ENCODE measurements around the gene ETV3. TPM values are rescaled to one million over a fixed set of nuclear protein-coding genes. Genes with fewer than 3 reads are reported as not detected.
"Not testable (repeated sequence)": the region's sequence is repeated elsewhere in the genome, so short reads cannot be mapped to it uniquely, and the experiment has no call there.

ETV3 gene
- total RNA-seq, 2 experiments from 2014 or later: 39.4 to 43.1 TPM

GRCh38 chr1:157171903-157172503 is 33.8 kb upstream of the ETV3 start:
- DNase-seq; H3K27ac Mint-ChIP-seq; ATAC-seq (ENCODE audit: low read depth); H3K36me3 Mint-ChIP-seq; H3K4me3 Mint-ChIP-seq; H3K9me3 Mint-ChIP-seq; POLR2A ChIA-PET; H3K4me1 Mint-ChIP-seq: not testable (repeated sequence)
- H3K27me3 Mint-ChIP-seq: peaks cover 28% of the 10 kb centered on the region

- ATAC-seq (ENCODE audit: low read depth): no peak
- Mint-ChIP-seq H3K27ac (no peak overlapping the region), H3K36me3 (no peaks in the 10 kb centered on the region), H3K27me3 (peaks cover 25% of the 10 kb centered on the region), H3K4me1 (peaks cover 2% of the 10 kb centered on the region), H3K4me3 (no peak overlapping the region), H3K9me3 (no peaks in the 10 kb centered on the region)
- POLR2A ChIA-PET: no interaction called here
- DNase-seq: peak; percentile 65
Observed at GRCh38 chr1:157170677-157171515, 32.7 kb upstream of the ETV3 start.

DNA sequence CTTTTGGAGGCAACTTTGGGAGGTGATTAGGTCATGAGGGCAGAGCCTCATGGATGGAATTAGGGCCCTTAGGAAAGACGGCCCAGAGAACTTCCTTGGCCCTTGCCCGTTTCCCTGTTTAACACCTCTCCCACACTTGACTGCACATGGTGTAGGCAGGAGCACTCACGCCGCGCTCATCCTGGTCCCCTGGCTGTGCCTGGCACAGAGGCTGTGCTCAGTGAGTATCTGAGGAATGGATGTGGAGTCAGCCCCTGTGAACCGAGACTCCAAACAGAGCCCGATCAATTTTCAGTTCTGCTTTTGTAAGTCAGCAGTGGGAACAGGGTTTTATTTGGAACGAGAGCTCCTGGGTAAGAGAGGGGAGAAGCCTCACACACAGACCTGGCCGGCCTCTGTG is 29.8 kb upstream of the ETV3 start:
- POLR2A ChIA-PET: no interaction called here
- Mint-ChIP-seq H3K4me1 (peaks cover 4% of the 10 kb centered on the region), H3K9me3 (no peaks in the 10 kb centered on the region), H3K36me3 (no peaks in the 10 kb centered on the region), H3K4me3 (no peak overlapping the region), H3K27me3 (peaks cover 30% of the 10 kb centered on the region), H3K27ac (no peak overlapping the region)
- DNase-seq: no peak
- no peak for ATAC-seq (ENCODE audit: low read depth)

- H3K27me3 Mint-ChIP-seq: peaks cover 25% of the 10 kb centered on the region
- no peak overlapping the region for H3K27ac Mint-ChIP-seq
- H3K4me1 Mint-ChIP-seq: peaks cover 4% of the 10 kb centered on the region
- POLR2A ChIA-PET: no interaction called here
- H3K9me3 Mint-ChIP-seq: no peaks in the 10 kb centered on the region
- DNase-seq: no peak
- H3K36me3 Mint-ChIP-seq: no peaks in the 10 kb centered on the region
- no peak overlapping the region for H3K4me3 Mint-ChIP-seq
- ATAC-seq (ENCODE audit: low read depth): no peak
Observed at GRCh38 chr1:157167437-157167836, 29.2 kb upstream of the ETV3 start.

DNA sequence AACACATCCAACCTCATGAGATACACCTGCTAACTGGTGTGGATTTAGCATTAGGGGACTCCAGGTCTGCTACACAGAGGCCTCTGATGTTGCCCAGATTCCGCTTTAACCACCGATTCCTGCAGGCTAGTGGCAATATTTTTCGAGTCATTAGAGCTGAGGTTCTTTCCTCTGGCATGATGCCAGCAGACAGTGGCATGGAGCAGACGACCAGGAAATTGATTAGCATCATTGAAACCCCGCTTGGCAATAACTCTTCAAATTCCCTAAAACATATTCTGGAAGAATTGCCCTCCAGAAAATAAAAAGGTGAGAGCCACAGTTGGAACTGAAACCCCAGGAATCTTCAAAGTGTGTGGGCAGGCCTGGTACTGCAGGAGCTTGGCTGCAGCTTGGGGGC is 28.4 kb upstream of the ETV3 start:
- ATAC-seq (ENCODE audit: low read depth): no peak
- no peak for DNase-seq
- peaks cover 4% of the 10 kb centered on the region for H3K4me1 Mint-ChIP-seq
- H3K27me3 Mint-ChIP-seq: peaks cover 22% of the 10 kb centered on the region
- no peaks in the 10 kb centered on the region for H3K36me3 Mint-ChIP-seq
- POLR2A ChIA-PET: no interaction called here
- H3K4me3 Mint-ChIP-seq: no peak overlapping the region
- H3K27ac Mint-ChIP-seq: no peak overlapping the region
- H3K9me3 Mint-ChIP-seq: no peaks in the 10 kb centered on the region

DNA sequence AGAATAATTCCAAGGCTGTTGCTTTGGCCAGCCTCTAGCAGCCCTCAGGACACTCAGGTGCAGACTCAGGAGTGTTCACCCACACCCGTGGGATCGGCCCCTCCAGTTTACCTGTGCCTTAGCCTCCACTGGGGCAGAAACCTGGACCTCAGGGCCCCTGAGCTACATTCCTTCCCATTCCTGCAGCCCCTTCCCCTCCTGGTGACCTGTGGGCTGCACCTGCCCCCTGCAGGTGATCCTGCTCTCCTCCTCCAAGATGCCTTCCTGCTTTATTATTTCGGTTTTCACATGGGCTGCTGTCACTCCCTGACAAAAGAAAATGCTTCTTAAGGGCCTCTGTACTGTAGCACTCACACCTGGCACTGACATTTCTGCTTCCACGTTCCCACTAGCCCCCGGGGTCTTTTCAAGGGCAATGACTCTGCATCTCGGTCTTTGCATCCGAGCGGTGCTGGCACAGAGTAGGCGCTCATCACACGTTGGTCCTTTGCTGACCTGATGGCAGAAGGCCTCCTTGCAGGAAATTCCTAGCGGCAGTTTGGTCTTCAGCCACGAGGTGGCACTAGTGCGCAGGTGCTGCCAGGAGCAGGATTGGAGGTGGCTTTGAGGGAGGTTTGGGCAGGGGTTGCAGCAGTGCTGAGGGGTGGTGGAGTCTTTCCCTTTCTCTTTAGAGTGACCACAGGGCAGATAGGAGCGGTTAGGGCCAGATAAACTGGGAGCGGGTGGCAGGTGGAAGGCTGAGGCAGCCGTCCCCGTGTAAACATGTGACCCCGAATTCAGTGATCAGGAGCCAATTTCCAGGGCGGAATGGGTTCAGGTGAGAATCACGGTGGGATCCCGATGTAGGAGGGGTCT is 25.3 kb upstream of the ETV3 start:
- ATAC-seq (ENCODE audit: low read depth) (peak; percentile 52), DNase-seq (peak; percentile 83)
- no peak overlapping the region for H3K27ac Mint-ChIP-seq
- peaks cover 4% of the 10 kb centered on the region for H3K4me1 Mint-ChIP-seq
- POLR2A ChIA-PET: no interaction called here
- peak overlapping the region; percentile 67 for H3K4me3 Mint-ChIP-seq
- peaks cover 18% of the 10 kb centered on the region for H3K27me3 Mint-ChIP-seq
- no peaks in the 10 kb centered on the region for H3K36me3 Mint-ChIP-seq
- no peaks in the 10 kb centered on the region for H3K9me3 Mint-ChIP-seq

- Mint-ChIP-seq H3K36me3 (no peaks in the 10 kb centered on the region), H3K4me3 (no peak overlapping the region), H3K9me3 (no peaks in the 10 kb centered on the region), H3K27me3 (peaks cover 26% of the 10 kb centered on the region), H3K4me1 (peaks cover 4% of the 10 kb centered on the region), H3K27ac (no peak overlapping the region)
- POLR2A ChIA-PET: no interaction called here
- no peak for ATAC-seq (ENCODE audit: low read depth)
- DNase-seq: no peak
Observed at GRCh38 chr1:157162345-157162744, 24.1 kb upstream of the ETV3 start.

GRCh38 chr1:157161901-157162300 is 23.7 kb upstream of the ETV3 start:
- no peaks in the 10 kb centered on the region for H3K36me3 Mint-ChIP-seq
- H3K9me3 Mint-ChIP-seq: no peaks in the 10 kb centered on the region
- H3K4me1 Mint-ChIP-seq: peaks cover 4% of the 10 kb centered on the region
- POLR2A ChIA-PET: no interaction called here
- no peak for ATAC-seq (ENCODE audit: low read depth)
- no peak overlapping the region for H3K27ac Mint-ChIP-seq
- no peak overlapping the region for H3K4me3 Mint-ChIP-seq
- DNase-seq: no peak
- peaks cover 30% of the 10 kb centered on the region for H3K27me3 Mint-ChIP-seq

DNA sequence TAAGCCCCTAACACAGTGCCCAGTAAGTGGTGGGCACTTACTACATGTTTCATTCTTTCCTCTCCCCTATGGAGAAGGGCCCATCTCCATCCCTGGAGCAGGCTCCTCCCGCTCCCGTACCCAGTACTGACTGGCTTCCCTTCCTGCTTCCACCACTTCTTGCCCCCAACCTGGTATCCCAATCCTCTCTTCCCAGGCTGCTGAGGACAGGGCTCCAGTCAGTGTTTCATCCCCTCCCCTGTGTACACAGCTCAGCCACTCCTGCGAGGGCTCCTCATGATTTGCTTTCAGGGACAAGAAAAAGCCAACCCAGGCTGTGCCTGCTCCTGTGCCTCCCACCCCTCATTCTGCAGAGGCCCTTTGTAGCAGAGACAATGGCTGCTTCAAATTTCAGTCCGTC is 20.8 kb upstream of the ETV3 start:
- no peak for DNase-seq
- H3K9me3 Mint-ChIP-seq: no peaks in the 10 kb centered on the region
- H3K4me3 Mint-ChIP-seq: no peak overlapping the region
- no peak for ATAC-seq (ENCODE audit: low read depth)
- H3K27ac Mint-ChIP-seq: no peak overlapping the region
- POLR2A ChIA-PET: no interaction called here
- no peaks in the 10 kb centered on the region for H3K36me3 Mint-ChIP-seq
- peaks cover 33% of the 10 kb centered on the region for H3K27me3 Mint-ChIP-seq
- H3K4me1 Mint-ChIP-seq: peaks cover 14% of the 10 kb centered on the region

GRCh38 chr1:157157501-157158190 is 19.5 kb upstream of the ETV3 start:
- H3K4me1 Mint-ChIP-seq: peaks cover 16% of the 10 kb centered on the region
- ATAC-seq (ENCODE audit: low read depth) (no peak), DNase-seq (no peak)
- H3K4me3 Mint-ChIP-seq: no peak overlapping the region
- POLR2A ChIA-PET: no interaction called here
- peaks cover 27% of the 10 kb centered on the region for H3K27me3 Mint-ChIP-seq
- H3K27ac Mint-ChIP-seq: no peak overlapping the region
- H3K9me3 Mint-ChIP-seq: no peaks in the 10 kb centered on the region
- no peaks in the 10 kb centered on the region for H3K36me3 Mint-ChIP-seq

DNA sequence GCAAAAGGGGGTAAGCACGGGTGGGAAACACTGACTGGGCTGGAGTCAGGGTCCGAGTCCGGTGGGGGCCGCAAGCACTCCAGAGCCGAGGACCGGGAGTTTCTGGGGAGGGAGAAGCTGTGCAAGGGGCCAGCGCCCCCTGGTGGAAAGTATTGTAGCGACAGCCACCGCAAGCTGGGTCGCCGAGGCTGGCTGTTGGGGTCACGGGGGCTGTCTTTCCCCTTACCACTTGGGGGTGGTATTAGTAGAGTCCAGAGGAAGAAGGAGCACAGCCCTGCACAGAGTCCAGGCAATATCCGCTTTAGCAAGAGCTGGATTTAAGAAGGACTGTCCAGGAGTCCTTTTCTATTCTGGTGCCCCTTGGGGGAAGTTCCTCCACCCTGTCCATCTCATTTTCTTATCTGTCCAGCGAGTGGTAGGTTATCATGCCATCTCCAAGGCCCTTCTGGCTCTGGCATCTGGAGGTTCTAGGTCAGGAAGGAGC is 17.9 kb upstream of the ETV3 start:
- DNase-seq (peak; percentile 84), ATAC-seq (ENCODE audit: low read depth) (peak; percentile 59)
- H3K27ac Mint-ChIP-seq: peak overlapping the region; percentile 76
- peak overlapping the region; percentile 50 for H3K4me3 Mint-ChIP-seq
- peaks cover 19% of the 10 kb centered on the region for H3K4me1 Mint-ChIP-seq
- peaks cover 27% of the 10 kb centered on the region for H3K27me3 Mint-ChIP-seq
- POLR2A ChIA-PET: interaction anchor here (0.9 to 2.4 kb wide), 3 partner anchors 17 to 66 kb away, joined by 3 to 18 read pairs (median 3); no protein-coding TSS in a partner anchor
- no peaks in the 10 kb centered on the region for H3K36me3 Mint-ChIP-seq
- H3K9me3 Mint-ChIP-seq: no peaks in the 10 kb centered on the region

- Mint-ChIP-seq H3K9me3 (no peaks in the 10 kb centered on the region), H3K27me3 (peaks cover 27% of the 10 kb centered on the region), H3K27ac (peak overlapping the region; percentile 76), H3K36me3 (no peaks in the 10 kb centered on the region), H3K4me3 (peak overlapping the region; percentile 50), H3K4me1 (peaks cover 23% of the 10 kb centered on the region)
- DNase-seq (no peak), ATAC-seq (ENCODE audit: low read depth) (peak; percentile 17)
- POLR2A ChIA-PET: interaction anchor here (0.7 to 2.4 kb wide), 3 partner anchors 17 to 65 kb away, joined by 3 to 18 read pairs (median 3); no protein-coding TSS in a partner anchor
Observed at GRCh38 chr1:157155658-157156057, 17.5 kb upstream of the ETV3 start.
